ENCODE results near the gene FGF14.

DNA sequence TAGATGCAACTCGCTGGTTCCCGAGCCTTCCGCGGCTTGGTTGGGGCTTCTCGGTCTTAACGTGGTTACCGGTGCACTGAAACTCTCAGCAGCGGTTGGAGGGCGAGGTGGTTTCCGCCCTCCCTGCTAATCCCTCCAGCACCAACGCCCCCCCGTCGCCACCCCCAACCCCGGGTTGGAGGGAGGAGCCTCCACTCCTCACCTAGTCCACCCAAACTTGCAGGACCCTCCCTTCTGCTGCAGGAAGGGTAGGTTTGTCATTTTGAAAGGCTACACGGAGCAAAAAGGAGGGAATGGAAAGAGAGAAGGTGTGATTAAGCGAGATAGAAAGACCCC is 484.4 kb downstream of the FGF14 start:
- TF ChIP-seq CTCF (IDR thresholded peaks at IDR 0.05; ENCODE audit: insufficient read depth, low read depth, low read length) (no peak), EZH2 (IDR thresholded peaks at IDR 0.05; ENCODE audit: insufficient read depth, low read length) (no peak)

Measured in astrocyte (in vitro differentiated cells and primary cell).